Heart left ventricle (tissue), 16 donors: Measurements from ENCODE around the gene TCF7L2. TPM values are rescaled to one million over a fixed set of nuclear protein-coding genes. Genes with fewer than 3 reads are reported as not detected.

Experiments used
- ATAC-seq, 4 donors: fragments of 200-7000 bp; cut with Tn5 transposase; one replicate each; pipeline ENCODE4 v1.9.1; 2020 to 2022; ENCODE audit warnings: moderate library complexity in 4 of 4, mild to moderate bottlenecking in 3 of 4, moderate number of reproducible peaks in 1 of 4
- DNase-seq, 5 donors: peaks; one replicate each; pipeline ENCODE4 v3.0.0-alpha.2; 2020
- H3K27ac ChIP-seq, 12 donors: fragments of 200-600 bp; sonication (generic) in 4 of 12; one replicate each; pipeline versions ENCODE4 v1.5.0 to v1.8.0; 2016 to 2022; ENCODE audit warnings: mild to moderate bottlenecking in 2 of 12
- H3K27me3 ChIP-seq, 9 donors: fragments of 200-600 bp; sonication (generic) in 2 of 9; one replicate each; pipeline versions ENCODE4 v1.5.1 to v1.8.0; 2016 to 2022; ENCODE audit warnings: mild to moderate bottlenecking in 3 of 9
- H3K36me3 ChIP-seq, 9 donors: fragments of 200-600 bp; sonication (generic) in 2 of 9; one replicate each; pipeline versions ENCODE4 v1.5.0 to v1.8.0; 2018 to 2022; ENCODE audit warnings: mild to moderate bottlenecking in 2 of 9
- H3K4me1 ChIP-seq, 12 donors: fragments of 200-600 bp; sonication (generic) in 4 of 12; one replicate each; pipeline versions ENCODE4 v1.5.0 to v1.8.0; 2016 to 2022; ENCODE audit warnings: mild to moderate bottlenecking in 3 of 12
- H3K4me3 ChIP-seq, 12 donors: fragments of 200-600 bp; sonication (generic) in 4 of 12; one replicate each; pipeline versions ENCODE4 v1.5.0 to v1.8.0; 2017 to 2022; ENCODE audit warnings: mild to moderate bottlenecking in 9 of 12, moderate library complexity in 4 of 12
- H3K9me3 ChIP-seq, 12 donors: fragments of 200-600 bp; sonication (generic) in 4 of 12; one replicate each; pipeline versions ENCODE4 v1.5.0 to v1.8.0; 2016 to 2022; ENCODE audit warnings: mild to moderate bottlenecking in 1 of 12
- CTCF ChIP-seq, 12 donors: fragments of 200-600 bp; sonication (generic) in 4 of 12; IDR thresholded peaks; one replicate each; pipeline versions ENCODE4 v1.5.0 to v1.8.0; 2018 to 2022; ENCODE audit warnings: antibody characterized with exemption in 12 of 12, mild to moderate bottlenecking in 5 of 12
- POLR2A ChIP-seq, 2 donors: fragments of 450-650 bp; IDR thresholded peaks; one replicate each; pipeline ENCODE4 v1.6.1; 2017; ENCODE audit warnings: antibody characterized with exemption in 2 of 2, mild to moderate bottlenecking in 2 of 2, moderate library complexity in 2 of 2
- WGBS, 4 donors: extraction: QIAGEN DNeasy Blood & Tissue Kit in 2 of 4; methylation state at CpG; one replicate each; pipeline versions ENCODE4 v1.1.5 to v1.1.7; 2013 to 2018; 5-methylcytosine and 5-hydroxymethylcytosine counted together
- intact Hi-C, 10 donors: fragments of 100-400 bp; cut with DNase I; formaldehyde crosslinking; loops; one replicate each; pipeline versions ENCODE4 v1.11.1 to v1.14.2; 2022
- polyA plus RNA-seq, 2 donors: library from polyadenylated mRNA; stranded (reverse); fragments of 200-250 nt; gene quantifications; one replicate each; pipeline ENCODE4 v1.2.3, GENCODE V29; 2013
- total RNA-seq, 9 donors: library from RNA; depleted of rRNA in 2 of 9; stranded (reverse); fragments of >200 nt in 2 of 9; fragmentation: NEBNext Ultra II Directional in 3 of 9; extraction: Animal tissue kit (Norgen Biotek cat#: 25700) in 3 of 9; gene quantifications; one replicate each; pipeline versions ENCODE4 v1.1.0 to v1.2.4, GENCODE V29; 2016 to 2023
- donor health status: ischemic (EF 13 %, LVEDD 7.1; RV severe dilation, severe dysfunction).
- donor health status: healthy with polysubstance abuse.
- donor health status: DM: no; HTN: yes; CAD: no.
- donor health status: DM: no; HTN: no; CAD: no.
- donor health status: ischemic (EF 25% LVEDD 6.9; RV normal size, moderate dysfunction).
- donor health status: ischemic (EF 25% LVEDD 5.7; RV mildly dilated, moderate dysfunction).
- donor health status: healthy.
- donor health status: DM: yes; HTN: yes; CAD: no.
- donor health status: ischemic (EF 35%, LVEDD 5.7; RV mildly dilated, moderate dysfunction).
- donor health status: nonischemic (EF 11% LVEDD 7.7; RV severe dilation, severe dysfunction).
- donor health status: DM: yes; HTN: yes; CAD: no.
- donor health status: PGD.
- donor health status: ischemic (EF 29% LVEDD 5.4; RV normal size, mild dysfunction).
- donor health status: nonischemic (EF 23%, LVEDD 6.1; RV moderate dilation, normal function).

Gene TCF7L2
- total and polyA plus RNA-seq, 11 donors, result 4.3 to 17.5 (median 8.4) TPM

GRCh38 chr10:113139699-113140098 lies 189.7 kb downstream of the TCF7L2 start:
- intact Hi-C loops, result loop anchor here in 3 of 10 donors (10.0 kb wide), 1 partner anchor 245 kb away; no protein-coding TSS in a partner anchor
- ATAC-seq, result no peak
- no peak for DNase-seq
- Histone ChIP-seq H3K4me3 (no peak overlapping the region), H3K27ac (peak overlapping the region in 1 of 12 donors; percentile 69), H3K36me3 (peaks cover 0 to 38% (median 21%) of the 10 kb centered on the region in 9 donors), H3K4me1 (peaks cover 0 to 19% (median 5%) of the 10 kb centered on the region in 12 donors), H3K27me3 (no peaks in the 10 kb centered on the region), H3K9me3 (no peaks in the 10 kb centered on the region)
- TF ChIP-seq CTCF (IDR thresholded peaks at IDR 0.05) (peak in 5 of 12 donors; percentile 12 to 28 (median 23)), POLR2A (IDR thresholded peaks at IDR 0.05) (no peak)
- 64 to 69% (median 67%) methylated on average over 2 of the region's 2 CpGs for WGBS, 4 donors

- H3K27ac ChIP-seq, result no peak overlapping the region
- no peak for TF ChIP-seq POLR2A (IDR thresholded peaks at IDR 0.05)
- TF ChIP-seq CTCF (IDR thresholded peaks at IDR 0.05), result no peak
- intact Hi-C loops, result no loop called here
- no peaks in the 10 kb centered on the region for H3K27me3 ChIP-seq
- H3K4me3 ChIP-seq, result no peak overlapping the region
- DNase-seq, result no peak
- H3K9me3 ChIP-seq, result no peaks in the 10 kb centered on the region
- WGBS, 4 donors, result 94 to 96% (median 96%) methylated on average over 10 of the region's 10 CpGs
- peaks cover 0 to 19% (median 5%) of the 10 kb centered on the region in 12 donors for H3K4me1 ChIP-seq
- no peak for ATAC-seq
- H3K36me3 ChIP-seq, result peaks cover 0 to 44% (median 21%) of the 10 kb centered on the region in 9 donors
These were observed 190.3 kb downstream of the TCF7L2 start for GRCh38 chr10:113140143-113141011.

- no peak overlapping the region for H3K4me3 ChIP-seq
- TF ChIP-seq POLR2A (IDR thresholded peaks at IDR 0.05), result no peak
- no peak for TF ChIP-seq CTCF (IDR thresholded peaks at IDR 0.05)
- H3K27ac ChIP-seq, result no peak overlapping the region
- ATAC-seq (no peak), DNase-seq (no peak)
- no peaks in the 10 kb centered on the region for H3K27me3 ChIP-seq
- intact Hi-C loops, result no loop called here
- 91 to 94% (median 92%) methylated on average over 22 of the region's 22 CpGs for WGBS, 4 donors
- no peaks in the 10 kb centered on the region for H3K9me3 ChIP-seq
- peaks cover 0 to 68% (median 31%) of the 10 kb centered on the region in 9 donors for H3K36me3 ChIP-seq
- H3K4me1 ChIP-seq, result peaks cover 0 to 19% (median 5%) of the 10 kb centered on the region in 12 donors
These were observed 192.7 kb downstream of the TCF7L2 start for GRCh38 chr10:113142601-113143362.

- peaks cover 0 to 86% (median 38%) of the 10 kb centered on the region in 9 donors for H3K36me3 ChIP-seq
- no peaks in the 10 kb centered on the region for H3K27me3 ChIP-seq
- peaks cover 0 to 5% (median 0%) of the 10 kb centered on the region in 12 donors for H3K4me1 ChIP-seq
- no peak for DNase-seq
- no peak overlapping the region for H3K4me3 ChIP-seq
- no peak overlapping the region for H3K27ac ChIP-seq
- intact Hi-C loops, result no loop called here
- WGBS, 4 donors, result 94 to 98% (median 96%) methylated on average over 5 of the region's 5 CpGs
- TF ChIP-seq CTCF (IDR thresholded peaks at IDR 0.05) (no peak), POLR2A (IDR thresholded peaks at IDR 0.05) (no peak)
- no peaks in the 10 kb centered on the region for H3K9me3 ChIP-seq
- no peak for ATAC-seq
These were observed 194.5 kb downstream of the TCF7L2 start for GRCh38 chr10:113144576-113144975.
